ENCODE measurements around the gene GPLD1. TPM values are rescaled to one million over a fixed set of nuclear protein-coding genes. Genes with fewer than 3 reads are reported as not detected.

The GPLD1 gene
- total RNA-seq, 1 experiment from 2014 or later, result not detected

GRCh38 chr6:24455061-24455460 lies 34.3 kb downstream of the GPLD1 start:
- DNase-seq (ENCODE audit: low read depth), result no peak

GRCh38 chr6:24454452-24454851 lies 34.9 kb downstream of the GPLD1 start:
- DNase-seq (ENCODE audit: low read depth), result no peak

- DNase-seq (ENCODE audit: low read depth), result no peak
Measured at GRCh38 chr6:24453921-24454320, 35.5 kb downstream of the GPLD1 start.

GRCh38 chr6:24451581-24452388 lies 37.6 kb downstream of the GPLD1 start:
- no peak for DNase-seq (ENCODE audit: low read depth)

- DNase-seq (ENCODE audit: low read depth), result no peak
Measured at GRCh38 chr6:24448828-24449525, 40.4 kb downstream of the GPLD1 start.

- DNase-seq (ENCODE audit: low read depth), result no peak
Measured at GRCh38 chr6:24448396-24448795, 41.0 kb downstream of the GPLD1 start.

GRCh38 chr6:24446670-24447069 lies 42.7 kb downstream of the GPLD1 start:
- DNase-seq (ENCODE audit: low read depth), result no peak

GRCh38 chr6:24445704-24446103 lies 43.7 kb downstream of the GPLD1 start:
- DNase-seq (ENCODE audit: low read depth), result no peak

GRCh38 chr6:24444588-24444987 lies 44.8 kb downstream of the GPLD1 start:
- DNase-seq (ENCODE audit: low read depth), result no peak

- no peak for DNase-seq (ENCODE audit: low read depth)
Measured at GRCh38 chr6:24441599-24441904, 47.8 kb downstream of the GPLD1 start.

GRCh38 chr6:24440897-24441598 lies 48.3 kb downstream of the GPLD1 start:
- DNase-seq (ENCODE audit: low read depth), result no peak

GRCh38 chr6:24439858-24440539 lies 49.4 kb downstream of the GPLD1 start:
- DNase-seq (ENCODE audit: low read depth), result no peak

- no peak for DNase-seq (ENCODE audit: low read depth)
Measured at GRCh38 chr6:24436979-24437378, 52.4 kb downstream of the GPLD1 start.

- no peak for DNase-seq (ENCODE audit: low read depth)
Measured at GRCh38 chr6:24432611-24433010, 56.8 kb downstream of the GPLD1 start.

GRCh38 chr6:24431045-24431451 lies 58.3 kb downstream of the GPLD1 start:
- peak; percentile 44 for DNase-seq (ENCODE audit: low read depth)

GRCh38 chr6:24430086-24430485 lies 59.3 kb downstream of the GPLD1 start:
- DNase-seq (ENCODE audit: low read depth), result peak; percentile 21

GRCh38 chr6:24429146-24429545 lies 60.2 kb downstream of the GPLD1 start:
- DNase-seq (ENCODE audit: low read depth), result no peak

- peak; percentile 52 for DNase-seq (ENCODE audit: low read depth)
Measured at GRCh38 chr6:24428615-24429014, 60.8 kb downstream of the GPLD1 start.

GRCh38 chr6:24426729-24427446 lies 62.5 kb downstream of the GPLD1 start:
- no peak for DNase-seq (ENCODE audit: low read depth)

- no peak for DNase-seq (ENCODE audit: low read depth)
Measured at GRCh38 chr6:24425091-24425490, 64.3 kb downstream of the GPLD1 start.

GRCh38 chr6:24419526-24419925 lies 69.9 kb downstream of the GPLD1 start:
- no peak for DNase-seq (ENCODE audit: low read depth)
